GM10248 (cell line): ENCODE measurements around the gene DPEP3.
A peak's percentile ranks its signal among the peaks of the same experiment; 100 is the strongest.
"Not testable (repeated sequence)": the region's sequence is repeated elsewhere in the genome, so short reads cannot be mapped to it uniquely, and the experiment has no call there.

ENCODE experiments used
- CTCF ChIA-PET: fragments of 300-600 bp; sonication (Branson Sonifier 250); formaldehyde crosslinking; extraction: SDS; loops from one replicate; lab custom pipeline; 2021; ENCODE audit warnings: antibody characterized with exemption; lab: Yijun Ruan, JAX
- POLR2A ChIA-PET: fragments of 350-650 bp; sonication (Branson Sonifier 250); formaldehyde crosslinking; extraction: SDS; loops from one replicate; lab custom pipeline; 2020; ENCODE audit warnings: antibody characterized with exemption; lab: Yijun Ruan, JAX
- DNase-seq: peaks from one replicate; pipeline ENCODE4 v3.0.0; 2012; ENCODE audit errors: extremely low spot score
- CTCF ChIP-seq: IDR thresholded peaks from 2 replicates; pipeline ENCODE4 v1.5.1; 2012; ENCODE audit warnings: mild to moderate bottlenecking, low read depth; ENCODE audit errors: extremely low read depth, missing control alignments, control extremely low read depth

Gene DPEP3

DNA sequence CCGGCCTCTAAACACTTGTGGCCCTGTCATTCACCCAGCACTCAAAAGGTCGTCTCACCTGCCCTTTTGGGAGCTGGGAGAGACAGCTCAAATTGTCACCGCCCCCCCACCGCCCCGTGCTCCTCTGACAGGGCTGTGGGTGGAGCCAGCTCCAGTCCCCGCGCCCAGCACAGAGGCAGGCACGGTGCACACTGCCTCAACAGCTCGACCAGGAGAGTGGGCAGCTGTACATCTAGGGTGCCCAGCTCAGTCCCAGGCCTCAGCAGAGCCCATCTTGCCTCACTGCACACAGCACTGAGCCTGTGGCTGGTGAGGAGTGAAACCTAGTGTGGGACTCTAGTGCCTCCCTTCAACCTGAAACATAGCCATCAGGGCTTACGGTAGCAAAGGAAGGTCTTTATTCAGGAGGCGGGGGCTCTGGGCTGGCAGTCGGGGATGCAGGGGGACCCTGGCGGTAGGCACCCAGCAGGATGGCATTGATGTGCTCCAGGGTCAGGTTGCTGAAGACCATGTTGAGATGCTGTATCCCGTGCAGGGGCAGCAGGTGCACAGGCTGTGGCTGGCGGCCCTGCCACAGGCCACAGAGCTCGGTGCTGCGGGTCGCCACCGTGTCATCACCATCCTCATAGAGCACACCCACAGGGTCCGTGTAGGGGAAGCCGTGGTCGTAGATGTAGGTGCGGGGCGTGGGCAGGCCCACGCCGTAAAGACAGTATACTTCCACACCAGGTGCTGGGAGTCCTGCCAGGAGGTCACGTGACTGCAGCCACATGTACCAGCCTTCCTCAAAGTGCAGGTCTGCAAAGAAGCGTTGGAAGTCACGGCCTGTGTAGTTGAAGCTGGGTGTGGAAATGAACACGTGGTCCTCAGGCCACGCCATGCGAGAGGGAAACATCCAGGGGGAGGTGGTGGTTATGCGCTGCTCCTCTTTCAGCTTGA, 40.5 kb downstream of the DPEP3 start:
- no peak for TF ChIP-seq CTCF
- no peak for DNase-seq
- ChIA-PET POLR2A (no interaction called here), CTCF (interaction anchor here (0.9 to 4.4 kb wide), 8 partner anchors 11 to 392 kb away, joined by 3 to 18 read pairs (median 4); no protein-coding TSS in a partner anchor)

DNA sequence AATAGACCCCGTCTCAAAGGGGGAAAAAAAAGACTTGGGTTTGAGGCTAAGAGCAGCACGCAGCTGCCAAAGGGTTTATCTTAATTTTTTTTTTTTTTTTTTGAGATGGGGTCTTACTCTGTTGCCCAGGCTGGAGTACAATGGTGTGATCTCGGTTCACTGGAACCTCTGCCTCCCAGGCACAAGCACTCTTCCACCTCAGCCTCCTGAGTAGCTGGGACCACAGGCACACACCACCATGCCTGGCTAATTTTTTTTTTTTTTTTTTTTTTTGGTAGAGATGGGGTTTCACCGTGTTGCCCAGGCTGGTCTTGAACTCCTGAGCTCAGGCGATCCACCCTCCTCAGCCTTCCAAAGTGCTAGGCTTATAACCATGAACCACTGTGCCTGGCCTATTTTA, 42.6 kb downstream of the DPEP3 start:
- CTCF ChIA-PET, DNase-seq: not testable (repeated sequence)
- POLR2A ChIA-PET = interaction anchor here (0.6 to 0.7 kb wide), 3 partner anchors 32 to 418 kb away, joined by 4 to 6 read pairs (median 4); no protein-coding TSS in a partner anchor

GRCh38 chr16:67936880-67937605, 43.3 kb downstream of the DPEP3 start:
- ChIA-PET CTCF (interaction anchor here (1.0 to 7.0 kb wide), 8 partner anchors 9 to 416 kb away, joined by 3 to 38 read pairs (median 6); no protein-coding TSS in a partner anchor), POLR2A (no interaction called here)
- DNase-seq = peak; percentile 91
- TF ChIP-seq CTCF = no peak

- TF ChIP-seq CTCF = no peak
- ChIA-PET CTCF (interaction anchor here (0.8 to 7.0 kb wide), 21 partner anchors 9 to 422 kb away, joined by 3 to 38 read pairs (median 3); no protein-coding TSS in a partner anchor), POLR2A (interaction anchor here (0.7 kb wide), 1 partner anchor 28 kb away, joined by 3 read pairs; no protein-coding TSS in a partner anchor)
- DNase-seq = peak; percentile 48
Observed at GRCh38 chr16:67936124-67936879, 44.0 kb downstream of the DPEP3 start, which contains the start of gene PSMB10. PSMB10 (minus strand) TSS chr16:67936850; CDS start chr16:67936749, 101 bp downstream.

- CTCF ChIA-PET = interaction anchor here (0.8 to 7.0 kb wide), 20 partner anchors 8 to 421 kb away, joined by 3 to 38 read pairs (median 3); no protein-coding TSS in a partner anchor
- no peak for TF ChIP-seq CTCF
- peak; percentile 99 for DNase-seq
Observed at GRCh38 chr16:67935402-67936123, 44.7 kb downstream of the DPEP3 start.

GRCh38 chr16:67935101-67935401, 45.2 kb downstream of the DPEP3 start:
- DNase-seq = no peak
- TF ChIP-seq CTCF = no peak
- CTCF ChIA-PET = interaction anchor here (0.9 to 7.0 kb wide), 15 partner anchors 11 to 420 kb away, joined by 3 to 38 read pairs (median 3); no protein-coding TSS in a partner anchor
- POLR2A ChIA-PET = no interaction called here

More at GRCh38 chr16:67935402-67936123, 44.7 kb downstream of the DPEP3 start:
- POLR2A ChIA-PET = interaction anchor here (0.7 kb wide), 1 partner anchor 29 kb away, joined by 3 read pairs; no protein-coding TSS in a partner anchor
